HG03342 (cell line): ENCODE data around the gene IQSEC1.

ENCODE experiments used
- ATAC-seq: cut with Tn5 transposase; IDR thresholded peaks from one replicate; pipeline ENCODE4 v1.9.1; 2021; ENCODE audit warnings: mild to moderate bottlenecking, moderate library complexity; ENCODE audit not compliant: unreplicated experiment

Gene IQSEC1

DNA sequence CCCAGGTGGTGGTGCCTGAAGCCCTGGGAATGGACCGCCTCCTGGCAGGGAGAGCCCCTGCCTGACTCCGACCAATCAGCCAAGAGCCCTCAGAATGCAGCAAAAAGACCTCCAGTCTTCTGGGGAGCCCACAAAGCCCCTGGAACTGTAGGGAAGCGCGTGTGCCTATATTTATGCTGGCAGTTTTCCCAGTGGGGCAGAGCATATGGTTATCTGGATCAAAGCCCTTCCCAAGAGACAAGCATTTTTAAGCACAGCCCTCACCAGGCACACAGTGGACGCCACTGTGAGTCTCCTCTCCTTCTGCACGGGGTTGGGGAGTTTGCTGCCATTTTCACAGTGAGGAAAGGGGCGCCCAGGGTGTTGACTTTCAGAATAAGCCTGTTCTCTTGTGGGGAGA is 150.9 kb downstream of the IQSEC1 start:
- no peak for ATAC-seq

DNA sequence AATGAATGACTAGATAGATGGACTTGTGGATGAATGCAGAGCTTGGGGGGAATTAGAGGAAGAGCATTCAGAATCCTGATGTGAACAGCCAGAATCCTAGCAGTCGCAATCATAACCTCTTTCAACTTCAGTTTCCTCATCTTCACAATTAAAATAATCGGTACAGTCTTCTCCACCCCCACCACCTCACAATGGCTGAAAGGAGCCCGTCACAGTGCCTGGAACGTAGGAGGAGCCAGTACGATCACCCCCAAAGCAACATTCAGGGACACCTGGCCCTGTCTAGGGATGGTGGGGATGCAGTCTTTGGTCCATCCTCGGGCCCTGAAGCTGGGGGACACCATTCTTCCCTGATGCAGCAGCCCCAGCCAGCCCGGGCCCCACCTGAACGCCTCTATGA is 151.5 kb downstream of the IQSEC1 start:
- no peak for ATAC-seq

DNA sequence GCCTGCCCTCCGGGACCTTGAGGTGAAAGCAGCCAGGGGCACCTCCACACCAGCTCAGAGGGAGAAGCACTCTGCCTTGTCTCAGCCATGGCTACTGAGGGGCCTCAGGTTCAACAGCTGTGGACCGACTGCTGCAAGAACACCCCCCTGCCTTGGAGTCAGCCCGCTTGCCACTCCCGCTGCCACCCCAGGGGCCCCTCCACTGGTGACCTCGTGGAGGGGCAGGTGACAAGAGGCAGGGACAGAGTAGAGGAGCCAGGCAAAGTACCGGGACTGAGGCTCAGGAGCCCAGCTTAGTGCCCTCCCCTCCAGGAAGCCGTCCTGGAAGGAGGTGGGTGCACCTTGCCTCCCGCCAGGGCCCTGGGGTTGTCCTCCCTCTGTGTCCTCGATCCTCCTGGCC is 152.3 kb downstream of the IQSEC1 start:
- ATAC-seq: no peak

DNA sequence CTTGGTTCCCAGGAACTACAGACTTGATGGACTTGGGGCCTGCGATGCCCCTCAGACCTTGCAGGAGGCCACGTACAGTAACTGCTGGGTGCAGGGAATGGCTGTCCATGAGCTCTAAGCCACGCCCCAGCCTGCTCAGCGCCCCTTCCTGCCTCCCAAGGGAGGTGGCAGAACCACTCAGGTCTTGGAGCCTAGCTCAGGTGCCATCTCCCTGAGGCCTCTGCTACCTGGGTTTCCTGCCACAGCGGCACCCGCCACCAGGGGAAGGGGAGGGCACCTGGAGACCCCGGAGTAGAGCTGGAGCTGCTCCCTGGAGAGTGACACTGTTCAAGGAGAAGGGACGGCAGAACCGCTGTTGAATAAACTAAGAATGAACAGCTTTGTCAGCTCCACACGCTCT is 154.0 kb downstream of the IQSEC1 start:
- ATAC-seq: no peak

DNA sequence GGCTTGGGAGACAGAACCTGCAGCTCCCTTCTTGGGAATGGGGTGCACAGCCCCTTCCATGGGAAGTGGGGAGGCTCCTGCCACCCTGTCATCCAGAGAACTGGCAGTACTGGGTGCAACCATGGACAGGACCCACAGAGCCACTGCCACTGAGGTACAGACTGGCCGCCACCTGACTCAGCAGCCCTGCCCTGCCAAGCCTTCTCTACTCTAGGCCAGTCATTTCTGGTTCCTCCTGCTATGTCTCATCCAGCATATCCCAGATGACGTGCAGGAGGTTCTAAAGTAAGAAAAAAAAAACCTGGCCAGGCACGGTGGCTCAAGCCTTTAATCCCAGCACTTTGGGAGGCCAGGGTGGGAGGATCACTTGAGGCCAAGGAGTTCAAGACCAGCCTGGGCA is 155.0 kb downstream of the IQSEC1 start:
- ATAC-seq: no peak

DNA sequence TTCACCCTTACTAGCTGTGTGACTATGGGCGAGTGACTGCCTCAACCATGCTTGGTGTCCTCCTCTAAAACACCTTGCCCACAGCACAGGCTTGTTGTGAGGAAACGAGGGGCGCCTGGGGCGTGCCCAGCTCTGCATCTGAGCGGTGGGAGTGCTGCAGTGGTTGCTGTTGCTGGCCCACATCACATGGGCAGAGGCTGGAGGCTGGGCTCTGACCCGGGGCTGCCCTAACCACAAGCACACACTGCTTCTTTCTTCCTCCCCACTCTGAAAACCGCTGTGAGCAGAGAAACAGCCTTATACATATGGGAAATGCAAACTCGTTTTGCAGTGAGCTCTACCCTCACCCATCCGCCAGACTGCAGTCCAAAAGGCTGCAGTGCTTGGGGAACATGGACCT is 157.1 kb downstream of the IQSEC1 start:
- no peak for ATAC-seq

DNA sequence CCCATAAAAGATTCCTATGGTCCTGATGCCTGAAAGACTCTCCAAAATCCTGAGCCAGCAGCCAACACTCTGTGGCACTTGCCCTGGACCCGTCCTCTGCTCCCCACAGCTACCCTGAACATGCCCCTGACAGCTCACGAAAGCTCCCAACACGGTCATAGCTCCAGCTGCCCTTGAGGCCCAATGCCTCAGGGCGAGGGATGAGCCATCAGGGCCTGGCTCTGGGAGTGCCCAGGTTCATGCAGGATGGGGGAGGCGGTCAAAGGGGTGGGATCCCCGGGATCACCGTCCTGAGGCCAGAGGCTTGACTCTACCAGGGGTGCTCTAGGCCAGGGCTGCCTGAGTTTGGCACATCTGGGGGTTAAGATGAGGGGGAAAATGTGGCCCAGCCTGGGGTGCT is 159.1 kb downstream of the IQSEC1 start:
- ATAC-seq: no peak

DNA sequence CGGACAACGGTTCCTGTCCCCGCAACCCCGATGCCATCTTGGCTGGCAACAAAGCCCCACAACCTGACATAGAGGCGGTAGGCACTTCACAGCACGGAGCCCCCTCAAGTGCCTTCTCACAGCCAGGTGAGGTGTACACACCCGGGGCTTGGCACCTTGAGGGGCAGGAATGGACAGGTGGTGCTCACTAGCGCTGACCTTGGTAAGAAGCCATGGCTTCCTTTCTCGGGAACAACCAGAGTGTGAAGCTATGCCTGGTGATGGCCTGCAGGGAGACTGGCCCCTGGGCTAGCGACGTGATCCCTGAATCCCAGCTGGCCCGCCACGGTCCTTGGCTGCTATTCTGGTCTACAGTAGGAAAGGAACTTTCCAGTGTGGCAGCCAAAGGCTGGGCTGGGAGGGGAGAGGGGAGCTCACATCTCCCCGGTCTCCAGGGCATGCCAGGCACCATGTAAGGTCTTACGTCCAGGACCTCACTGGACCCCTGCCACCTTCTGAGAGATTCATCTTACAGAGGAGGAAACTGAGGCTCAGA is 161.3 kb downstream of the IQSEC1 start:
- ATAC-seq: no peak

DNA sequence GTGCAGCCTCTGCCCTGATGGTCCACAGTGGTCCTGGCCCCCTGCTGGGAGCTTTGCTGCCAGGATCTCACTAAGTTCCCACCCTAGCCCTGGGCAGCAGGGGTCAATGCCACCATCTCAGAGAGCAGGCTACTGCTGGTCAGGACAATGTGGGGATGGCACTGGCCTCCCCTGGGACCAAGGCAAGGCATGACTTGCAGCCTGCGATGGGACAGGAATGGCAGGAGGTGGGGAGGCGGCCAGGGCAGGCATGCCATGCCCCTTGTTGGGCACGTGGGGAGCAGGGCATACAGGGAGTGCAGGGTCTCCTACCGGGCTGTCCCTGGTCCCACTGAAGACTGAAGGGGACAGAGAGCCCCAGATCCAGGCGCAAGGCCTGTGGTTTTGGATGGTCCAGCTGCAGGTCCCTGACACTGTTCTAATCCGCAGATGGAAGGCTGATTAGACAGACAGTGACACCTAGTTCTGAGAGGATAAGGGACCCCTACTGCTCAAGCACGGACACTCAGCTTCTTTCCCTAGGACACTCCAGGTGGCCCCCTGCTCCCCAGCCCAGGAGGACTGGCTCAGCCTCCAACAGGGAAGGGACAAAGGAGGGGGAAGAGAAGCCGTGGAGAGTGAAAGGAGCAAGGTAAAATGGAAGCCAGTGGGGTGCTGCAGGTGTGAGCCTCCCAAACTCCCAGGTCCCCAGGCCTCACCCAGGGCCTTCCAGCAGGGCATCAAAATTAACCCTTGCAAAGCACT is 162.7 kb downstream of the IQSEC1 start:
- no peak for ATAC-seq

DNA sequence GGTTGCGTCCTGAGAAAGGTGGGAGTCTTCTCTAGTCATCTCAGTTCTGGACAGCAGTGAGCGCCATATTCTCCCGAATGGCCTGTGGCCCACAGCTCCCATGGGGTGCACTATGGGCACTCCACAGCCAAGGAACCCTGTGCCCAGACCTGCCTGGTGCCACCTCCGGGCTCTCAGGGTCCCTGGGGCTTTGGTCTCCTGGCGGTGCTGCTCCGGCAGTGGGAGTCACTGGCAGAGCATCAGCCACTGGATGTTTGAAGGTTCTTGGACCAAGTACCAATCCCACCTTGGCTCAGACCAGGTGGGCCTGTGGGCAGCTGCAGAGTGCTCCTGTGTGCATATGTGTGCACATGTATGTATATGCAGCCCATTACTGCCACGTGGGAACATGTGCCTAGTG is 163.5 kb downstream of the IQSEC1 start:
- ATAC-seq: no peak

DNA sequence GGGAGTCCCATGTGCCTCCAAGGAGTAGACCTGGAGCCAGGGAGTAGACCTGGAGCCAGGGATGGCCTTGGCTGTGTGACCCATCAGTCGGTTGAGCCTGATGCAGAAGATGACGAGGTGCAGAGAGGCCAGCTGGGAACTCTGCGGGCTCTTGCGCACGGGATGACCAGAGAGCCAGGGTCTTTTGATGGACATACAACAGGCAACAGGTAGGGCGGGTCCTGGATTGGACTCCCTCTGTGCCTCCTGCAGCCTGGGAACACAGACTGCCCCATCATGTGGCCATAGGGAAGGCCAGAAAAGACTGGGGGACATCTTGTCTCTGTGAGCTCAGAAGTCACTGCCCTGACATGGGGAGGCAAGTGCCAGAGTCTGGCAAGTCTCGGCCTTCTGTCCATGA is 164.4 kb downstream of the IQSEC1 start:
- ATAC-seq: no peak

DNA sequence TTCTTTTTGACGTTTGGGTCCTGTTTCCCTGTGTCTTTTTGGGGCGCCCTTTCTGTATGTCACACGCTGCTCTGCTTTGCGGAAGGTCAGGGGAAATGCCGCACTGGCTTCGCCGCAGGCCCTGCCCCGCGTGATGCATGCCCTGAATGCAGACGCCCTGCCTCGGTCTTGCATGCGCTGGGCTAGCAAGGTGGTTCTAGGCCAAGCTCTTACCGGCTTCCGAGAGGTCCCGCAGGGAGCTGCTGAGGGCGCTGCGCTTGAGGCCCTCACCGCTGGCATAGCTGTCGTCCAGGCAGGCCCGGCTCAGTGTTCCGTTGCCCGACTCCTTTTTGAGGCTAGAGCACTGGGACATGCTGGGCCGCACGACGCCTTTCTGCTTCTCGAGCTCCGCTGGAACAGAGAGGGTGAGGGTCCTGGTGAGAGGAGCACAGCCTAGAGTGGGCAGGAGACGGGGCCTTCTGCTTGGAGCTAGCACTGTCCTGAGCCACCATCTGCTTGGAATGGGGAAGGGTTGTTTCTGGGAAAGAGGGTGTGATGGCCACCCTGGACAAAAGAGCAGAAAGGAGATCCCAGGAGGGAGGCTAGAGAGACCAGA is 165.0 kb downstream of the IQSEC1 start:
- no peak for ATAC-seq

DNA sequence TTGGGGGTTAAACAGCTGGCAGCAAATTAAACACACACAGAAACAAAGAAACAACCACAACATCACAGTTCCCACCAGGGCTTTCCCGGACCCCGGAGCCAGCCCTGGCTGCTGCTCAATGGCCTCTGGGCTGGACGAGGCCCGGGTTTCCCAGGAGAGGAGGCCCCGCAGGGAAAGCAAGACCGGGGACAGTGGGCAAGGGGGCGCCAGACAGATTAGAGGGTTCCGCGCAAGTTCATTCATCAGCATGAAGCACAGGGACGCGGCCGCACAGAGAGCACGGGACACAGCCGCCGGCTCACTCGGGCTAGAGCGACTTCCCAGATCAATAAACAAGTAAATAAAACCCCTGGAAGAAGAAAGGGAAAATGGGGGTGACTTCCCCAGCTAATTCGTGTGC is 165.5 kb downstream of the IQSEC1 start:
- ATAC-seq: no peak

DNA sequence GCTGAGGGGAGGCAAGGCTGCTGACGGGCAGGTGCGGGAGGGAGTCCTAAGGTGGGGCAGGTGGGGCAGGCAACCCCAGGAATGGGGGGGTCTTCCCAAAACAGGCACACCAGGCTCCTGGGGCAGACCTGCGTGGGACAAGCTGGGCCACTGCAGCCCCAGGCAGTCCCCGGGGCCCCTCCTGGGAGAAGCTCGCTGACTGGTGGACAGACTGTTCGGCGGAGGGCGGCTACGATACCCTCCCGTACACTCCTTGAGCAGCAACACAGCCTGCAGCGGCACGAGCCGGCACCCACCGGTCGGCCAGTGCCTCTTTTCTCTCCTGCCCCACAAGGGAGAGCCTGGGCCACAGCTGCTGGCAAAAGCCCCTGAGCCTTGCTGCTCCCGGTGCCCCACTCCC is 165.9 kb downstream of the IQSEC1 start:
- no peak for ATAC-seq

DNA sequence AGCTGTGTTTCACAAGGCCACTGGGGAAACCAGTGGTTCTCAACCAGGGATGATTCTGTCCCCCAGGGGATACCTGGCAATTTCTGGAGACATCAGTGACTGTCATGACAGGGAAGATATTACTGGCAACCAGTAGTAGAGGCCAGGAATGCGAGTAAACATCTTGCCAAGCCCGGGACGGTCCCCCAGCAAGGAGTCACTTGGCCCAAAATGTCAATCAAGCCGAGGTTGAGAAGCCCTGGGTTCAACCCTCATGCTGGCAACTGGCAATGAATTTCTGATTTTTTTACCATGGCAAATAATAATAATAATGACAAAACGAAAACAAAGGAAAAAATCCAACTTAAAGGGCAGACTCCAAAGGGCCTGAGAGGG is 166.3 kb downstream of the IQSEC1 start:
- no peak for ATAC-seq

DNA sequence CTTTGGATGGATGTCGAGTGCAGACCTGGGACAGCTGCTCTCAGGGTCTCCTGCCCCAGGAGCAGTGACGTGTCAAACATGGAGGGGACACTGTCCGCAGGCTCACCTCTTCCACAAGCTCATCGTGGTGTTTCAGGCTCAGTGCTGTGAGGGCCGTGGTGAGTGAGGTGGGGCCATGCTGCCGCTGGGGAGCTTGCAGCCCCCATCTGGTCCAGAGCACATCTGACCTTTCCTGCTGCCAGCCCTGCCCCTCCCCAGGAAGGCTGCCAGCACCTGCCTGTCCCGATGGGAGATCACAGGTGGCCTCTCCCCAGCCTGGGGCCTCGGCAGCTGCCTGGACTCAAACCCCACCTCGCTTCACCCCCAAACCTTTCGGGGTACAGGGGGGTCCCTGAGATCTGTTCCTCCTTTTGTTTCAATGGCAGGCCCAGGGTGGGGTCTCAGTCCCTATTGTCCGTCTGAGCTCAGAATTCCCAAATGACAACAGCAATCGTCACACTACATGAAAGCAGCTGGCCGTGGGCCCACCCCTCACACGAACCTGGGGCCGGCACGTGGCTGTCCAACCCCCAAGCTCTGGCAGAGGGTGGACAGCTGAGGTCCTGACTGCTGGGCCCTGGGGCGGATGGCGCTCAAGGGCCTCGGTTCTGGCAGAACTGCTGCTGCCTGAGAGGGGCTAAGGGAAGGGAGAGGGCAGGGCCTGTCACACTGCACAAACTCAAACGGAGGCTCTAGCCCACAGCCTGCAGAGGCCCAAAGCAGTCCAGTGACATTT is 166.9 kb downstream of the IQSEC1 start:
- ATAC-seq: no peak

DNA sequence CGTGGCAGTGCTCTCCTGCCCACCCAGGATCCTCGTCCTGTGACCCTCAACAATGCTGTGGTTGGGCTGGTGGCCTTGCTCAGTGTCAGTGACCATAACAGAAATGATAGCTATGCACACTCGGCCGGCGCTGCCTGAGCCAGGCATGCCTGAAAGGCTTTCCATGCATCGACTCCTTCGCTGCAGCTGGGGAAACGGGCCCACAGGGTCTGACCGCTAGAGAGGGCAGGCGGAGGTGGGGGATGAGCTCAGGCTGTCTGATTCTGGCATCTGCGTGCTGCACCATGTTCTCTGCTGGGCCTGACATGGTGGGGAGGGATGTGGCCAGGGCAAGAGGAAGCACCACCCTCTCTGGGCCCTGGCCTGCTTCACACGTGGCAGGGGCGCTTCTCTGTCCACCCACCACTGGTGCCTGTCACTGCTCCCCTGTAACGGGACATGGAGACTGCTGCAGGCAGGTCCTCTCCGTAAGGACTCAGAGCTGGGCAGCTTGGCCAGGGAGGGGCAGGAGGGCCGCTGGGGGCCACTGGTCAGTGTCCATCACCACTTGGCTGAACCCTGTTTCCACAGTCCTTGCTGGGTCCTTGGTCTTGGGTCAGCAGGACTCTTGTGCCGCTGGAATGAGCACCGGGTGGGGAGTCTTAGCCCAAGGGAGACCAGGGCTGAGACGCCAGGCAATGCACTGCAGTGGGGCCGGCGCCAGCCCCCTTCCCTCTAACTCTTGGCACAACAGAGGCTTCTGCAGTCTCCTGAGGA is 167.7 kb downstream of the IQSEC1 start:
- ATAC-seq: no peak

DNA sequence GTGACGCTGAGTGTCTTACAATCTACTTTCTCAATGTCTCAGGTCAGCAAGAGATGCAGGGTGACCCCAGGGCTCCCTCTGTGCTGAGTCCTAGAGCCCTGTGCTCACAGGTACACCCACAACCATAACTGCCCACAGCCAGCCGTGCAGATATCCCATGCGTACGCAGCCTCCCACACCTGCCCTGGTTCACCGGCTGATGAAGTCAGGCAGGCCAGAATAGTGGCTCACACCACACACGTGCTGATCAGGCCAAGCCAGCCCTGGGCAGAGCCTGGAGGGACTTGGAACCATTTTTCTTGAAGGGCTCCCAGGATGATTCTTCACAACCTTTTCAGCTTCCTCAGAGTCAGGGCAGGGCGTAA is 168.3 kb downstream of the IQSEC1 start:
- ATAC-seq: no peak

DNA sequence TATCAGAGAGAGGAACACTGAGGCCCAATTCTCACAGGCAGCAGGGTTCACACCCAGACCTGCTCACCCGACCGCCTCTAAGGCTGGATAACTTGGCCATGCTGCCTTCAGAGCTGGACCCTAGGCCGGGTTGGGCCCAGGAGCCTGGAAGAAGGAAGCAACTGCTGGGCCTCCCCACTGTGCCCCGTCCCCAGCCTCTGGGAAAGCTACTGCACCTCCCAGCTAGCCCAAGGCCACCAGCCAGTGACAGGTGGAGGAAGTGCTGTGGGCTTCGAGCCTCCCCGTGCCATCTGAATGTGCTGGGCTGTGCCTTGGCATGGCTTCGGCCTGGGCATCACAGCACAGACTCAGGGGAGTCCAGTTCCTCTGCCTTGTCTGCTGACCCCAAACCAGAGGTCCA is 169.3 kb downstream of the IQSEC1 start:
- ATAC-seq: no peak

DNA sequence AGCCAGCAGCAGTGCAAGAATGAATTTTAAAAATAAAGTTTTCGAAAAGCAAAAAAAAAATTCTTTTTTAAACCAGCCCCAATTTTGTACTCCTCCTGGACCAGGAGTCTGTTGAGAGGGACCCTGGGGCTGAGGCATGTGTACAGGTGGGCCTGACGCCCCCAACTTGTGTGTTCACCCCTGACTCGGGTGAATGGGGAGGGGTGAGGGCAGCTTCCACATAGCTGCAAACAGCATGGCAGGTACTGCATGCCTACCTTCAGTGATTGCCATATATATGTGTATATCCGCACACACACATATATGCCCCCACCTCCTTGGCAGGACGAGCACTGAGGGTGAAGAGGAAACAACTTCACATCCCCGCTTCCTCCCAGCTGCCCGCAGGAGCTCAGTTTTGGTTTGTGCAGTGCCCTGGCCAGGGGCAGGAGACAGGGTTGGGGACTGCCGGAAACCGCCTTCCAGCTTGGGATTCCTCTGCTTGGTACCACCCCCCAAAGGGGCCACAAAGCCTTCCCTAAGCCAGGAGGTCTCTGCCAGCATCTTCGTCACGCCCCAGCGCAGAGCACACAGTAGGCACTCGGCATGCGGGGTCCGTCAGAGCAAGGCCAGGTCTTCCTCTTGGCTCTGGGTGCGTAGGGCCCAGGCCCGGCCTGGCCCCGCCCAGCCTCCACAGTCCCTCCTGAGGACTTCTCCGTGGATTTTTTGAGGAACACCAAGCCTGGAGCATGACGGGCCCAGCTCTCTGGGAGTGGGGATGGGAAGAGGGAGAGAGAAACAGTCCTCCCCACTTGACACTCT is 170.0 kb downstream of the IQSEC1 start:
- no peak for ATAC-seq
